ENCODE results near the gene SLC39A3.

The SLC39A3 gene

GRCh38 chr19:2768365-2769132 is 28.7 kb upstream of the SLC39A3 start:
- DNase-seq = no peak

GRCh38 chr19:2767688-2768087 is 27.9 kb upstream of the SLC39A3 start:
- DNase-seq = no peak

- no peak for DNase-seq
These were observed 27.0 kb upstream of the SLC39A3 start for GRCh38 chr19:2766594-2767372.

- DNase-seq = no peak
These were observed 25.6 kb upstream of the SLC39A3 start for GRCh38 chr19:2765376-2765775.

GRCh38 chr19:2764945-2765344 is 25.1 kb upstream of the SLC39A3 start:
- DNase-seq = no peak

- no peak for DNase-seq
These were observed 23.9 kb upstream of the SLC39A3 start for GRCh38 chr19:2763687-2764086.

- DNase-seq = no peak
These were observed 23.1 kb upstream of the SLC39A3 start for GRCh38 chr19:2762783-2763496.

- DNase-seq = no peak
These were observed 22.3 kb upstream of the SLC39A3 start for GRCh38 chr19:2761876-2762782.

GRCh38 chr19:2761309-2761677 is 21.5 kb upstream of the SLC39A3 start:
- no peak for DNase-seq

- no peak for DNase-seq
These were observed 20.1 kb upstream of the SLC39A3 start for GRCh38 chr19:2759965-2760364.

- DNase-seq = no peak
These were observed 19.5 kb upstream of the SLC39A3 start for GRCh38 chr19:2759362-2759761.

- DNase-seq = no peak
These were observed 18.9 kb upstream of the SLC39A3 start for GRCh38 chr19:2758601-2759313.

- no peak for DNase-seq
These were observed 17.4 kb upstream of the SLC39A3 start for GRCh38 chr19:2756921-2757881.

- no peak for DNase-seq
These were observed 16.7 kb upstream of the SLC39A3 start for GRCh38 chr19:2756477-2756876.

GRCh38 chr19:2755811-2756210 is 16.0 kb upstream of the SLC39A3 start:
- no peak for DNase-seq

GRCh38 chr19:2755448-2755705 is 15.6 kb upstream of the SLC39A3 start:
- DNase-seq = no peak

- no peak for DNase-seq
These were observed 15.0 kb upstream of the SLC39A3 start for GRCh38 chr19:2754659-2755447.

- no peak for DNase-seq
These were observed 11.6 kb upstream of the SLC39A3 start for GRCh38 chr19:2751438-2751830.

- DNase-seq = no peak
These were observed 11.1 kb upstream of the SLC39A3 start for GRCh38 chr19:2750808-2751437.

- DNase-seq = no peak
These were observed 7.5 kb upstream of the SLC39A3 start for GRCh38 chr19:2747349-2747748.

Measured in activated CD8-positive, alpha-beta memory T cell treated with anti-CD3 and anti-CD28 coated beads, Interleukin-2, amount 50 U/mL, for 4 hours (primary cell).